OCI-LY7 (cell line): ENCODE data around the gene G6PC1. TPM values are rescaled to one million over a fixed set of nuclear protein-coding genes. Genes with fewer than 3 reads are reported as not detected.

Source experiments
- BruUV-seq: library from RNA; stranded (reverse); fragments of 400-500 nt; replicated peaks from 2 replicates; lab custom pipeline; 2021; lab: Mats Ljungman, UMichigan
- CTCF ChIA-PET: fragments of 300-600 bp; sonication (Branson Sonifier 250); formaldehyde crosslinking; loops from one replicate; lab custom pipeline; 2022; ENCODE audit warnings: antibody characterized with exemption; ENCODE audit not compliant: unreplicated experiment; lab: Charles Lee
- POLR2A ChIA-PET: fragments of 300-600 bp; sonication (Branson Sonifier 250); formaldehyde crosslinking; loops from one replicate; lab custom pipeline; 2022; ENCODE audit warnings: antibody characterized with exemption; lab: Charles Lee
- DNase-seq: peaks from one replicate; pipeline ENCODE4 v3.0.0-alpha.2; 2015; ENCODE audit warnings: low spot score
- H2AFZ ChIP-seq: fragments of 200-600 bp; sonication (generic), shearing (Covaris generic); 2 replicates; pipeline ENCODE4 v1.6.1; 2014; ENCODE audit warnings: mild to moderate bottlenecking, antibody characterized with exemption, low read length, moderate library complexity
- H3K27ac ChIP-seq: fragments of 200-600 bp; sonication (generic); 2 replicates; pipeline ENCODE4 v1.5.1; 2014; ENCODE audit warnings: mixed run types, low read depth, mild to moderate bottlenecking, moderate library complexity, low read length, inconsistent platforms; ENCODE audit not compliant: poor library complexity, severe bottlenecking
- H3K36me3 ChIP-seq: fragments of 200-600 bp; sonication (generic); 2 replicates; pipeline ENCODE4 v1.6.1; 2014; ENCODE audit warnings: mild to moderate bottlenecking, antibody characterized with exemption, low read length, moderate library complexity, mixed read lengths; ENCODE audit not compliant: insufficient read depth
- H3K4me1 ChIP-seq: fragments of 200-600 bp; sonication (generic); 2 replicates; pipeline ENCODE4 v1.5.1; 2014; ENCODE audit warnings: mild to moderate bottlenecking, low read length; ENCODE audit not compliant: insufficient read depth, poor library complexity, severe bottlenecking
- H3K4me2 ChIP-seq: fragments of 200-600 bp; sonication (generic); 2 replicates; pipeline ENCODE4 v1.6.1; 2014; ENCODE audit warnings: mild to moderate bottlenecking, low read length
- H3K4me3 ChIP-seq: fragments of 200-600 bp; sonication (generic); 2 replicates; pipeline ENCODE4 v1.5.1; 2014; ENCODE audit warnings: mild to moderate bottlenecking, low read depth, low read length; ENCODE audit not compliant: poor library complexity, severe bottlenecking
- H3K79me2 ChIP-seq: fragments of 200-600 bp; sonication (generic); 2 replicates; pipeline ENCODE4 v1.6.1; 2016; ENCODE audit warnings: low read depth, mild to moderate bottlenecking, low read length, moderate library complexity, mixed read lengths; ENCODE audit not compliant: insufficient read depth
- H3K9me2 ChIP-seq: fragments of 200-600 bp; sonication (generic); 2 replicates; pipeline ENCODE4 v1.6.1; 2016; ENCODE audit warnings: mild to moderate bottlenecking, low read length, mixed read lengths; ENCODE audit not compliant: insufficient read depth
- H3K9me3 ChIP-seq: fragments of 200-600 bp; sonication (generic); 2 replicates; pipeline ENCODE4 v1.6.1; 2014; ENCODE audit warnings: mild to moderate bottlenecking, mixed run types, low read length, mixed read lengths
- H4K20me1 ChIP-seq: fragments of 200-600 bp; sonication (generic); 2 replicates; pipeline ENCODE4 v1.6.1; 2014; ENCODE audit warnings: mild to moderate bottlenecking, antibody characterized with exemption, low read length, moderate library complexity, mixed read lengths; ENCODE audit not compliant: insufficient read depth
- EZH2phosphoT487 ChIP-seq: fragments of 200-600 bp; sonication (generic); IDR thresholded peaks from 2 replicates; pipeline ENCODE4 v1.6.1; 2018; ENCODE audit warnings: low read depth, borderline replicate concordance, mild to moderate bottlenecking, mixed run types, antibody characterized with exemption, low read length, moderate library complexity, mixed read lengths
- intact Hi-C: fragments of 100-400 bp; cut with micrococcal nuclease; formaldehyde crosslinking; loops from one replicate; pipeline ENCODE4 v1.10.0; 2022; ENCODE audit not compliant: unreplicated experiment
- total RNA-seq, 2 experiments: library from RNA; depleted of rRNA in 1 of 2; stranded (reverse); fragments of >200 nt in 1 of 2; shearing (Covaris generic) in 1 of 2; gene quantifications; 2 replicates each; pipeline ENCODE4 v1.2.3, GENCODE V29; 2014 to 2022
- TF ChIP-seq, protein P1 (sequence below): fragments of 200-600 bp; sonication (generic); conservative IDR thresholded peaks from 2 replicates; pipeline ENCODE4 v1.5.1; 2014; ENCODE audit warnings: mild to moderate bottlenecking, antibody characterized with exemption, low read length, moderate library complexity, mixed read lengths

The G6PC1 gene
- total RNA-seq, 2 experiments from 2014 or later = 1.1 to 1.9 TPM

DNA sequence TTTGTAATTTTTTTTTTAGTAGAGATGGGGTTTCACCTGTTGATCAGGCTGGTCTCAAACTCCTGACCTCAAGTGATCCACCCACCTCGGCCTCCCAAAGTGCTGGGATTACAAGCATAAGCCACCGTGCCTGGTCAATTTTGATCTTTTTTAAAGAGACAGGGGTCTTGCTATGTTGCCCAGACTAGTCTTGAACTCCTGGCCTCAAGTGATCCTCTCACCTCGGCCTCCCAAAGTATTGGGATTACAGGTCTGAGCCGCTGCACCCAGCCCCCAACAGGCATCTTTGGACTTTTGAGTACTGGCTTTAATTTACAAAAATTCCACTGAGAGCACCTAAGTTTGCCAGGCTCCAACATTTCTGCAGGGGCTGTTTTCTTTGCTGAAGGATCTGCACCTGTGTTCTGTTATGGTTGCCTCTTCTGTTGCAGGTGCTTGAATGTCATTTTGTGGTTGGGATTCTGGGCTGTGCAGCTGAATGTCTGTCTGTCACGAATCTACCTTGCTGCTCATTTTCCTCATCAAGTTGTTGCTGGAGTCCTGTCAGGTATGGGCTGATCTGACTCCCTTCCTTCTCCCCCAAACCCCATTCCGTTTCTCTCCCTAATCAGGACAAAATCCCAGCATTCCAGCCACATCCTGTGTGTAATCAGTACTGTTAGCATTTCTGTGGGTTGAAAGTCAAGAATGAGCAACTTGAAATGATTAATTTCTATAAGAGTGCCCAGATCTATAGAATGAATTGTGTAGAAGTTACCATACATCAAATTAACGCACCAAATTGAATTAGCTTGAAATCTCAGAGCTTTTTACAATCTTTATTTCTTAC is 8.5 kb downstream of the G6PC1 start:
- H3K36me3 ChIP-seq = no peaks in the 10 kb centered on the region
- no peaks in the 10 kb centered on the region for H3K79me2 ChIP-seq
- peak overlapping the region; percentile 77 for H3K27ac ChIP-seq
- H3K4me2 ChIP-seq = peak overlapping the region; percentile 68
- TF ChIP-seq, protein P1, sequence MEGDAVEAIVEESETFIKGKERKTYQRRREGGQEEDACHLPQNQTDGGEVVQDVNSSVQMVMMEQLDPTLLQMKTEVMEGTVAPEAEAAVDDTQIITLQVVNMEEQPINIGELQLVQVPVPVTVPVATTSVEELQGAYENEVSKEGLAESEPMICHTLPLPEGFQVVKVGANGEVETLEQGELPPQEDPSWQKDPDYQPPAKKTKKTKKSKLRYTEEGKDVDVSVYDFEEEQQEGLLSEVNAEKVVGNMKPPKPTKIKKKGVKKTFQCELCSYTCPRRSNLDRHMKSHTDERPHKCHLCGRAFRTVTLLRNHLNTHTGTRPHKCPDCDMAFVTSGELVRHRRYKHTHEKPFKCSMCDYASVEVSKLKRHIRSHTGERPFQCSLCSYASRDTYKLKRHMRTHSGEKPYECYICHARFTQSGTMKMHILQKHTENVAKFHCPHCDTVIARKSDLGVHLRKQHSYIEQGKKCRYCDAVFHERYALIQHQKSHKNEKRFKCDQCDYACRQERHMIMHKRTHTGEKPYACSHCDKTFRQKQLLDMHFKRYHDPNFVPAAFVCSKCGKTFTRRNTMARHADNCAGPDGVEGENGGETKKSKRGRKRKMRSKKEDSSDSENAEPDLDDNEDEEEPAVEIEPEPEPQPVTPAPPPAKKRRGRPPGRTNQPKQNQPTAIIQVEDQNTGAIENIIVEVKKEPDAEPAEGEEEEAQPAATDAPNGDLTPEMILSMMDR = no peak
- TF ChIP-seq EZH2phosphoT487 = no peak
- intact Hi-C loops = loop anchor here (5.0 kb wide), 1 partner anchor 77 kb away; the partner anchor contains the start of gene PSME3
- ChIA-PET POLR2A (interaction anchor here (0.7 to 0.8 kb wide), 2 partner anchors 8 to 18 kb away, joined by 3 to 4 read pairs; no protein-coding TSS in a partner anchor), CTCF (no interaction called here)
- DNase-seq = peak; percentile 79
- no peaks in the 10 kb centered on the region for H3K9me3 ChIP-seq
- H3K9me2 ChIP-seq = no peaks in the 10 kb centered on the region
- H4K20me1 ChIP-seq = no peaks in the 10 kb centered on the region
- H3K4me1 ChIP-seq = peaks cover 47% of the 10 kb centered on the region
- H3K4me3 ChIP-seq = peak overlapping the region; percentile 28
- BruUV-seq = no TSS peak
- H2AFZ ChIP-seq = peak overlapping the region; percentile 48; the same call in 1 of the 2 replicates

DNA sequence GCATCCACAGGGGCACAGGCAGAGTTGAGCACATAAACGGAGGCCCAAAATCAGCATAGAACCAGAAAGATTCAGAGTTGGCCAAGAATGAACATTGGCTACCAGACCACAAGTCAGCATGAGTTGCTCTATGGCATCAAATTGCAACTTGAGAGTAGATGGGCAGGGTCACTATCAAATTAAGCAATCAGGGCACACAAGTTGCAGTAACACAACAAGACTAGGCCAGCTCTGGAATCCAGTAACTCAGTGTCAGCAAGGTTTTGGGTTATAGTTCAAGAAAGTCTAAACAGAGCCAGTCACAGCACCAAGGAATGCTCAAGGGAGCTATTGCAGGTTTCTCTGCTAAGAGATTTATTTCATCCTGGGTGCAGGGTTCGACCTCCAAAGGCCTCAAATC is 12.9 kb downstream of the G6PC1 start:
- H3K79me2 ChIP-seq = no peaks in the 10 kb centered on the region
- H3K4me1 ChIP-seq = peaks cover 27% of the 10 kb centered on the region
- no peaks in the 10 kb centered on the region for H3K36me3 ChIP-seq
- H3K4me2 ChIP-seq = no peak overlapping the region
- no peaks in the 10 kb centered on the region for H4K20me1 ChIP-seq
- intact Hi-C loops = no loop called here
- peak overlapping the region; percentile 12; the same call in 1 of the 2 replicates for H2AFZ ChIP-seq
- BruUV-seq = no TSS peak
- no peak for DNase-seq
- H3K27ac ChIP-seq = no peak overlapping the region
- H3K9me2 ChIP-seq = no peaks in the 10 kb centered on the region
- H3K9me3 ChIP-seq = no peaks in the 10 kb centered on the region
- H3K4me3 ChIP-seq = no peak overlapping the region
- no peak for TF ChIP-seq EZH2phosphoT487
- TF ChIP-seq, protein P1 = no peak
- CTCF ChIA-PET = no interaction called here
- POLR2A ChIA-PET = no interaction called here
